Measurements from ENCODE around the gene SLC44A5.
"Not testable (repeated sequence)": the region's sequence is repeated elsewhere in the genome, so short reads cannot be mapped to it uniquely, and the experiment has no call there.

Gene SLC44A5

GRCh38 chr1:75353051-75353450 lies 257.9 kb downstream of the SLC44A5 start:
- DNase-seq: no peak

- no peak for DNase-seq
These were observed 265.2 kb downstream of the SLC44A5 start for GRCh38 chr1:75345538-75346292.

- DNase-seq: no peak
These were observed 268.1 kb downstream of the SLC44A5 start for GRCh38 chr1:75342786-75343185.

- DNase-seq: no peak
These were observed 269.4 kb downstream of the SLC44A5 start for GRCh38 chr1:75341537-75341936.

- no peak for DNase-seq
These were observed 272.1 kb downstream of the SLC44A5 start for GRCh38 chr1:75338616-75339483.

- DNase-seq: no peak
These were observed 276.0 kb downstream of the SLC44A5 start for GRCh38 chr1:75334876-75335389.

- DNase-seq: no peak
These were observed 280.3 kb downstream of the SLC44A5 start for GRCh38 chr1:75330624-75331023.

GRCh38 chr1:75328691-75329090 lies 282.2 kb downstream of the SLC44A5 start:
- DNase-seq: no peak

- no peak for DNase-seq
These were observed 283.5 kb downstream of the SLC44A5 start for GRCh38 chr1:75327395-75327794.

GRCh38 chr1:75317976-75318375 lies 292.9 kb downstream of the SLC44A5 start:
- no peak for DNase-seq

- DNase-seq: no peak
These were observed 294.7 kb downstream of the SLC44A5 start for GRCh38 chr1:75316230-75316629.

- DNase-seq: no peak
These were observed 298.3 kb downstream of the SLC44A5 start for GRCh38 chr1:75312620-75313019.

GRCh38 chr1:75310067-75310466 lies 300.8 kb downstream of the SLC44A5 start:
- no peak for DNase-seq

GRCh38 chr1:75308365-75308764 lies 302.5 kb downstream of the SLC44A5 start:
- DNase-seq: no peak

- no peak for DNase-seq
These were observed 305.9 kb downstream of the SLC44A5 start for GRCh38 chr1:75305061-75305460.

- no peak for DNase-seq
These were observed 317.6 kb downstream of the SLC44A5 start for GRCh38 chr1:75293270-75293669.

- DNase-seq: no peak
These were observed 318.9 kb downstream of the SLC44A5 start for GRCh38 chr1:75292013-75292412.

GRCh38 chr1:75276385-75276784 lies 334.5 kb downstream of the SLC44A5 start:
- DNase-seq: no peak

- DNase-seq: no peak
These were observed 335.3 kb downstream of the SLC44A5 start for GRCh38 chr1:75275631-75276030.

GRCh38 chr1:75274920-75275506 lies 335.9 kb downstream of the SLC44A5 start:
- no peak for DNase-seq

- no peak for DNase-seq
These were observed 337.8 kb downstream of the SLC44A5 start for GRCh38 chr1:75273110-75273509.

- no peak for DNase-seq
These were observed 345.1 kb downstream of the SLC44A5 start for GRCh38 chr1:75265792-75266191.

GRCh38 chr1:75264112-75264511 lies 346.8 kb downstream of the SLC44A5 start:
- DNase-seq: no peak

- not testable (repeated sequence) for DNase-seq
These were observed 347.3 kb downstream of the SLC44A5 start for GRCh38 chr1:75263616-75264015.
